ENCODE results near the gene CYS1. TPM values are rescaled to one million over a fixed set of nuclear protein-coding genes. Genes with fewer than 3 reads are reported as not detected.
A peak's percentile ranks its signal among the peaks of the same experiment; 100 is the strongest.
"Not testable (repeated sequence)": the region's sequence is repeated elsewhere in the genome, so short reads cannot be mapped to it uniquely, and the experiment has no call there.

CYS1 gene
- total RNA-seq, 1 donor from 2014 or later, result 0.63 TPM

- H3K36me3 Mint-ChIP-seq (ENCODE audit: low read depth); H3K4me3 Mint-ChIP-seq; DNase-seq; H3K27ac Mint-ChIP-seq; H3K9me3 Mint-ChIP-seq; intact Hi-C loops (cut with micrococcal nuclease): not testable (repeated sequence)
- peaks cover 11% of the 10 kb centered on the region for H3K27me3 Mint-ChIP-seq
- H3K4me1 Mint-ChIP-seq, result peaks cover 17% of the 10 kb centered on the region
Measured at GRCh38 chr2:10030798-10031197, 49.4 kb downstream of the CYS1 start.

- peaks cover 17% of the 10 kb centered on the region for H3K4me1 Mint-ChIP-seq
- H3K36me3 Mint-ChIP-seq (ENCODE audit: low read depth), result no peaks in the 10 kb centered on the region
- peaks cover 11% of the 10 kb centered on the region for H3K27me3 Mint-ChIP-seq
- no peak overlapping the region for H3K27ac Mint-ChIP-seq
- intact Hi-C loops (cut with micrococcal nuclease), result no loop called here
- no peak overlapping the region for H3K4me3 Mint-ChIP-seq
- no peaks in the 10 kb centered on the region for H3K9me3 Mint-ChIP-seq
- no peak for DNase-seq
Measured at GRCh38 chr2:10030311-10030736, 49.9 kb downstream of the CYS1 start.

- Mint-ChIP-seq H3K4me3 (peak overlapping the region; percentile 2), H3K9me3 (no peaks in the 10 kb centered on the region), H3K27me3 (peaks cover 7% of the 10 kb centered on the region), H3K27ac (no peak overlapping the region), H3K4me1 (peaks cover 15% of the 10 kb centered on the region), H3K36me3 (ENCODE audit: low read depth) (no peaks in the 10 kb centered on the region)
- no peak for DNase-seq
- intact Hi-C loops (cut with micrococcal nuclease), result no loop called here
Measured at GRCh38 chr2:10029875-10030223, 50.4 kb downstream of the CYS1 start.

- peaks cover 13% of the 10 kb centered on the region for H3K4me1 Mint-ChIP-seq
- peaks cover 3% of the 10 kb centered on the region for H3K27me3 Mint-ChIP-seq
- H3K36me3 Mint-ChIP-seq (ENCODE audit: low read depth), result no peaks in the 10 kb centered on the region
- H3K9me3 Mint-ChIP-seq, result no peaks in the 10 kb centered on the region
- peak; percentile 85 for DNase-seq
- intact Hi-C loops (cut with micrococcal nuclease), result no loop called here
- peak overlapping the region; percentile 76 for H3K27ac Mint-ChIP-seq
- peak overlapping the region; percentile 2 for H3K4me3 Mint-ChIP-seq
Measured at GRCh38 chr2:10028988-10029874, 51.0 kb downstream of the CYS1 start.

GRCh38 chr2:10028407-10028987, 51.7 kb downstream of the CYS1 start:
- Mint-ChIP-seq H3K9me3 (no peaks in the 10 kb centered on the region), H3K27me3 (peaks cover 3% of the 10 kb centered on the region), H3K27ac (no peak overlapping the region), H3K4me1 (peaks cover 13% of the 10 kb centered on the region), H3K4me3 (no peak overlapping the region), H3K36me3 (ENCODE audit: low read depth) (no peaks in the 10 kb centered on the region)
- no peak for DNase-seq
- intact Hi-C loops (cut with micrococcal nuclease), result no loop called here

- H3K9me3 Mint-ChIP-seq, result no peaks in the 10 kb centered on the region
Measured at GRCh38 chr2:10027660-10028330, 52.4 kb downstream of the CYS1 start.

GRCh38 chr2:10026940-10027569, 53.2 kb downstream of the CYS1 start:
- Mint-ChIP-seq H3K9me3 (no peaks in the 10 kb centered on the region), H3K4me1 (peaks cover 13% of the 10 kb centered on the region), H3K4me3 (no peak overlapping the region), H3K27me3 (peaks cover 3% of the 10 kb centered on the region), H3K27ac (no peak overlapping the region), H3K36me3 (ENCODE audit: low read depth) (no peaks in the 10 kb centered on the region)
- DNase-seq, result no peak
- intact Hi-C loops (cut with micrococcal nuclease), result no loop called here

More at GRCh38 chr2:10027660-10028330, 52.4 kb downstream of the CYS1 start:
- Mint-ChIP-seq H3K27ac (no peak overlapping the region), H3K27me3 (peaks cover 3% of the 10 kb centered on the region), H3K4me3 (no peak overlapping the region), H3K4me1 (peaks cover 13% of the 10 kb centered on the region), H3K36me3 (ENCODE audit: low read depth) (no peaks in the 10 kb centered on the region)
- DNase-seq, result no peak
- intact Hi-C loops (cut with micrococcal nuclease), result no loop called here

GRCh38 chr2:10022966-10023662, 57.1 kb downstream of the CYS1 start:
- Mint-ChIP-seq H3K9me3 (no peaks in the 10 kb centered on the region), H3K4me1 (peaks cover 2% of the 10 kb centered on the region)
- intact Hi-C loops (cut with micrococcal nuclease), result no loop called here

GRCh38 chr2:10022445-10022844, 57.8 kb downstream of the CYS1 start:
- Mint-ChIP-seq H3K4me3 (no peak overlapping the region), H3K36me3 (ENCODE audit: low read depth) (no peaks in the 10 kb centered on the region), H3K27ac (no peak overlapping the region), H3K4me1 (peaks cover 2% of the 10 kb centered on the region), H3K27me3 (peaks cover 2% of the 10 kb centered on the region), H3K9me3 (no peaks in the 10 kb centered on the region)
- no peak for DNase-seq
- intact Hi-C loops (cut with micrococcal nuclease), result no loop called here

More at GRCh38 chr2:10022966-10023662, 57.1 kb downstream of the CYS1 start:
- Mint-ChIP-seq H3K27me3 (no peaks in the 10 kb centered on the region), H3K27ac (no peak overlapping the region), H3K36me3 (ENCODE audit: low read depth) (no peaks in the 10 kb centered on the region), H3K4me3 (no peak overlapping the region)
- no peak for DNase-seq

GRCh38 chr2:10022041-10022421, 58.2 kb downstream of the CYS1 start:
- intact Hi-C loops (cut with micrococcal nuclease), result no loop called here
- Mint-ChIP-seq H3K27me3 (peaks cover 4% of the 10 kb centered on the region), H3K4me3 (no peak overlapping the region), H3K27ac (no peak overlapping the region), H3K4me1 (peaks cover 2% of the 10 kb centered on the region), H3K36me3 (ENCODE audit: low read depth) (no peaks in the 10 kb centered on the region), H3K9me3 (no peaks in the 10 kb centered on the region)
- DNase-seq, result no peak

GRCh38 chr2:10019602-10020400, 60.4 kb downstream of the CYS1 start:
- Mint-ChIP-seq H3K4me1 (no peaks in the 10 kb centered on the region), H3K36me3 (ENCODE audit: low read depth) (no peaks in the 10 kb centered on the region), H3K27ac (no peak overlapping the region), H3K9me3 (no peaks in the 10 kb centered on the region), H3K27me3 (peaks cover 6% of the 10 kb centered on the region), H3K4me3 (no peak overlapping the region)
- intact Hi-C loops (cut with micrococcal nuclease), result no loop called here
- no peak for DNase-seq

GRCh38 chr2:10019174-10019573, 61.0 kb downstream of the CYS1 start:
- Mint-ChIP-seq H3K4me1 (no peaks in the 10 kb centered on the region), H3K27ac (no peak overlapping the region), H3K36me3 (ENCODE audit: low read depth) (no peaks in the 10 kb centered on the region), H3K27me3 (peaks cover 6% of the 10 kb centered on the region), H3K4me3 (no peak overlapping the region), H3K9me3 (no peaks in the 10 kb centered on the region)
- DNase-seq, result no peak
- intact Hi-C loops (cut with micrococcal nuclease), result no loop called here

Measured in activated CD4-positive, alpha-beta T cell treated with anti-CD3 and anti-CD28 coated beads, Interleukin-2, amount 10 ng/mL, durations not matched to agents 24 days and 14 days (primary cell).